Keratinocyte (primary cell): ENCODE data around the gene TOP1. TPM values are rescaled to one million over a fixed set of nuclear protein-coding genes. Genes with fewer than 3 reads are reported as not detected.

Source experiments
- DNase-seq: peaks from one replicate; pipeline ENCODE4 v3.0.0-alpha.2; 2011; ENCODE audit warnings: low read depth, missing footprints, low spot score
- FAIRE-seq: peaks from 2 replicates; lab custom pipeline; 2011; peaks lifted over from hg19 to GRCh38; lab: Jason Lieb, UNC
- H2AFZ ChIP-seq: 2 replicates; pipeline ENCODE4 v1.6.0; 2012; ENCODE audit warnings: low read length, control low read depth, inconsistent platforms; ENCODE audit not compliant: control insufficient read depth
- H3K27ac ChIP-seq: 2 replicates; pipeline ENCODE4 v1.5.1; 2011; ENCODE audit warnings: low read length; ENCODE audit not compliant: control insufficient read depth, insufficient read depth
- H3K27me3 ChIP-seq: 3 replicates; pipeline ENCODE4 v1.6.0; 2011; ENCODE audit warnings: low read length; ENCODE audit not compliant: control insufficient read depth, insufficient read depth; ENCODE audit errors: extremely low read depth
- H3K36me3 ChIP-seq, 2 experiments: 2 replicates in 1 of 2; 3 replicates in 1 of 2; pipeline ENCODE4 v1.5.1; 2011; ENCODE audit warnings: low read length in 2 of 2, mild to moderate bottlenecking in 1 of 2; ENCODE audit not compliant: control insufficient read depth in 2 of 2, insufficient read depth in 2 of 2; ENCODE audit errors: extremely low read depth in 1 of 2
- H3K4me1 ChIP-seq: 3 replicates; pipeline ENCODE4 v1.5.1; 2011; ENCODE audit warnings: low read length; ENCODE audit not compliant: control insufficient read depth, insufficient read depth; ENCODE audit errors: extremely low read depth
- H3K4me2 ChIP-seq: 3 replicates; pipeline ENCODE4 v1.6.0; 2011; ENCODE audit warnings: low read depth, low read length; ENCODE audit not compliant: control insufficient read depth, insufficient read depth; ENCODE audit errors: extremely low read depth
- H3K4me3 ChIP-seq, 3 experiments: fragments of 200-600 bp in 1 of 3; sonication (generic) in 1 of 3; 2 replicates in 2 of 3; 3 replicates in 1 of 3; pipeline ENCODE4 v1.5.1; 2011 to 2016; ENCODE audit warnings: low read length in 3 of 3, mild to moderate bottlenecking in 3 of 3, control low read depth in 2 of 3, inconsistent platforms in 1 of 3, low read depth in 1 of 3, mixed read lengths in 1 of 3, mixed run types in 1 of 3, moderate library complexity in 1 of 3; ENCODE audit not compliant: control insufficient read depth in 2 of 3, insufficient read depth in 2 of 3; ENCODE audit errors: extremely low read depth in 1 of 3
- H3K79me2 ChIP-seq: 2 replicates; pipeline ENCODE4 v1.6.0; 2012; ENCODE audit warnings: low read length; ENCODE audit not compliant: control insufficient read depth, insufficient read depth
- H3K9ac ChIP-seq: 3 replicates; pipeline ENCODE4 v1.6.0; 2011; ENCODE audit warnings: low read length; ENCODE audit not compliant: control insufficient read depth, insufficient read depth; ENCODE audit errors: extremely low read depth
- H3K9me1 ChIP-seq: 3 replicates; pipeline ENCODE4 v1.6.0; 2011; ENCODE audit warnings: low read length; ENCODE audit not compliant: control insufficient read depth, insufficient read depth; ENCODE audit errors: extremely low read depth
- H3K9me3 ChIP-seq: 2 replicates; pipeline ENCODE4 v1.5.1; 2012; ENCODE audit warnings: low read depth, low read length; ENCODE audit not compliant: control insufficient read depth
- H4K20me1 ChIP-seq: 3 replicates; pipeline ENCODE4 v1.6.0; 2011; ENCODE audit warnings: low read length; ENCODE audit not compliant: control insufficient read depth, insufficient read depth; ENCODE audit errors: extremely low read depth
- EZH2 ChIP-seq: IDR thresholded peaks from one replicate; pipeline ENCODE4 v1.6.1; 2012; ENCODE audit warnings: inconsistent platforms, mild to moderate bottlenecking, low read length, moderate library complexity
- dilution Hi-C: fragments of 300-500 bp; cut with MboI; formaldehyde crosslinking; loops from one replicate; pipeline ENCODE4 v1.7.0; 2020; ENCODE audit warnings: low sequenced_read_pairs; ENCODE audit not compliant: extremely low pct_ligation_motif_present
- polyA plus RNA-seq, 5 experiments: library from polyadenylated mRNA; depleted of rRNA in 3 of 5; stranded (reverse) in 3 of 5; stranded (forward) in 1 of 5; unstranded in 1 of 5; fragments of >200 nt; gene quantifications; 1 replicate in 1 of 5; 2 replicates in 3 of 5; 3 replicates in 1 of 5; pipeline versions ENCODE4 v1.2.1 to v1.2.3, GENCODE V29; 2011 to 2012; ENCODE audit warnings: missing spikeins in 2 of 5, low read depth in 1 of 5, low replicate concordance in 1 of 5
- TF ChIP-seq, protein P1 (sequence below), 3 experiments: IDR thresholded peaks in 1 of 3; conservative IDR thresholded peaks in 1 of 3; optimal IDR thresholded peaks in 1 of 3; 2 replicates in 2 of 3; 3 replicates in 1 of 3; pipeline versions ENCODE3 to v1.5.1; 2011; ENCODE audit warnings: low read length in 3 of 3, mild to moderate bottlenecking in 3 of 3, moderate library complexity in 2 of 3, control low read depth in 1 of 3, inconsistent platforms in 1 of 3; ENCODE audit not compliant: insufficient read depth in 2 of 3; ENCODE audit errors: extremely low read depth in 1 of 3

TOP1 gene
- polyA plus RNA-seq, 1 donor (not counting 4 experiments of a cell fraction or from before 2014, with no cell fraction given): 25.2 TPM

DNA sequence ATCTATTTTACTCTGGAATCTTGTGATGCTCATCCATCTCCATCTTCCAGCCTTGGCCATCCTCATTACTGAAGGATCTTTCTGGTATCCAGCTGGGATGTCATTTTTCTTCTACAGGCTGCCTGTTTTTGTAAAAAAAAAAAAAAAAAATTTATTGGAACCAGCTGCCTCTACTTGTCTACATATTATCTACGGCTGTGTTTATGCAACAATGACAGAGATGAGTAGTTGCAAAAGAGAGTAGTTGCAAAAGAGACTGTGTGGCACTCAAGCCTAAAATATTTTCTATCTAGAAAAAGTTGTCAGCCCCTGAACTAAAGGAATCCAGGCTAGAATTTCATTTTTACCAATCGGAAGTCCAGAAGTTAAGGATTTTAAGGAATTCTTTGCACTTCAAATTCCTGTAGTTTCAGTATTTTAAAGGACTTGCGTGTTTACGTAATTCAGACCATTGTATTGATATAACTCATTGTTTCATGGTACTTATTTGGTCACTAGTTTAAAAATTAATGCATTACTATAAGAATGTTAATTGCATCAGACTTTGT is 70.2 kb downstream of the TOP1 start:
- Histone ChIP-seq H3K27me3 (no peaks in the 10 kb centered on the region), H2AFZ (no peak overlapping the region), H3K4me2 (no peak overlapping the region), H3K27ac (no peak overlapping the region), H3K36me3 (peaks cover 27 to 54% of the 10 kb centered on the region in 2 experiments), H3K4me1 (no peaks in the 10 kb centered on the region), H3K79me2 (no peaks in the 10 kb centered on the region), H3K4me3 (no peak overlapping the region), H3K9me3 (no peaks in the 10 kb centered on the region), H3K9ac (no peak overlapping the region), H3K9me1 (no peaks in the 10 kb centered on the region), H4K20me1 (peaks cover 2% of the 10 kb centered on the region)
- FAIRE-seq (no peak), DNase-seq (no peak)
- dilution Hi-C loops: no loop called here
- TF ChIP-seq, protein P1, sequence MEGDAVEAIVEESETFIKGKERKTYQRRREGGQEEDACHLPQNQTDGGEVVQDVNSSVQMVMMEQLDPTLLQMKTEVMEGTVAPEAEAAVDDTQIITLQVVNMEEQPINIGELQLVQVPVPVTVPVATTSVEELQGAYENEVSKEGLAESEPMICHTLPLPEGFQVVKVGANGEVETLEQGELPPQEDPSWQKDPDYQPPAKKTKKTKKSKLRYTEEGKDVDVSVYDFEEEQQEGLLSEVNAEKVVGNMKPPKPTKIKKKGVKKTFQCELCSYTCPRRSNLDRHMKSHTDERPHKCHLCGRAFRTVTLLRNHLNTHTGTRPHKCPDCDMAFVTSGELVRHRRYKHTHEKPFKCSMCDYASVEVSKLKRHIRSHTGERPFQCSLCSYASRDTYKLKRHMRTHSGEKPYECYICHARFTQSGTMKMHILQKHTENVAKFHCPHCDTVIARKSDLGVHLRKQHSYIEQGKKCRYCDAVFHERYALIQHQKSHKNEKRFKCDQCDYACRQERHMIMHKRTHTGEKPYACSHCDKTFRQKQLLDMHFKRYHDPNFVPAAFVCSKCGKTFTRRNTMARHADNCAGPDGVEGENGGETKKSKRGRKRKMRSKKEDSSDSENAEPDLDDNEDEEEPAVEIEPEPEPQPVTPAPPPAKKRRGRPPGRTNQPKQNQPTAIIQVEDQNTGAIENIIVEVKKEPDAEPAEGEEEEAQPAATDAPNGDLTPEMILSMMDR (optimal IDR thresholded peaks at IDR 0.05 in 1 of 3, IDR thresholded peaks at IDR 0.05 in 1 of 3, conservative IDR thresholded peaks at IDR 0.05 in 1 of 3; ENCODE audit: extremely low read depth in 1 of 3, insufficient read depth in 2 of 3, low read length in 3 of 3): no peak

DNA sequence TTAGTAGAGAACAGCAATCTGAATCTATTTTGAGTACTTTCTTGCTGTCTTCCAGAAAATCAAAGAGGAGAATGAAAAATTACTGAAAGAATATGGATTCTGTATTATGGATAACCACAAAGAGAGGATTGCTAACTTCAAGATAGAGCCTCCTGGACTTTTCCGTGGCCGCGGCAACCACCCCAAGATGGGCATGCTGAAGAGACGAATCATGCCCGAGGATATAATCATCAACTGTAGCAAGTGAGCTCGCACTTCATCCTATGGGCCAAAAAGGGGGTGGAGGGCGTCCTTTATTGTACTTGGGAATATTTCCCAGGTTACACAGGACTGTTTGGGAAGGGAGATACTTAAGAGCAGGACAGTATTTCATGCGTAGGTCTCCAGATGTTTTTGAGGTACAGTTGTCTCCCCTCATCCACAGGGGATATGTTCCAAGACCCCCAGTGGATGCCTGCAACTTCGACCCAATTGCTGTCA is 71.4 kb downstream of the TOP1 start:
- FAIRE-seq (no peak), DNase-seq (no peak)
- dilution Hi-C loops: no loop called here
- Histone ChIP-seq H3K36me3 (peaks cover 22 to 52% of the 10 kb centered on the region in 2 experiments), H3K4me1 (no peaks in the 10 kb centered on the region), H3K4me2 (no peak overlapping the region), H3K27ac (no peak overlapping the region), H3K9me1 (no peaks in the 10 kb centered on the region), H3K9ac (no peak overlapping the region), H2AFZ (no peak overlapping the region), H3K79me2 (no peaks in the 10 kb centered on the region), H3K4me3 (no peak overlapping the region), H3K9me3 (no peaks in the 10 kb centered on the region), H4K20me1 (peaks cover 2% of the 10 kb centered on the region), H3K27me3 (no peaks in the 10 kb centered on the region)
- TF ChIP-seq, protein P1 (optimal IDR thresholded peaks at IDR 0.05 in 1 of 3, IDR thresholded peaks at IDR 0.05 in 1 of 3, conservative IDR thresholded peaks at IDR 0.05 in 1 of 3; ENCODE audit: extremely low read depth in 1 of 3, insufficient read depth in 2 of 3, low read length in 3 of 3): no peak
- no peak for TF ChIP-seq EZH2
